Memory B cell (primary cell): Measurements from ENCODE around the gene IBA57.

Experiments used
- ATAC-seq: fragments of 150-1000 bp; cut with Tn5 transposase; 2 replicates; pipeline ENCODE4 v1.10.0; 2021; ENCODE audit warnings: low read depth, mild to moderate bottlenecking, moderate library complexity
- DNase-seq, 2 donors: peaks; one replicate each; pipeline ENCODE4 v3.0.0; 2022; ENCODE audit warnings: low spot score in 2 of 2
- H3K27ac Mint-ChIP-seq: one replicate; pipeline ENCODE4 v1.8.0; 2022; ENCODE audit warnings: mild to moderate bottlenecking, moderate library complexity, mixed read lengths
- H3K27me3 Mint-ChIP-seq: one replicate; pipeline ENCODE4 v1.8.0; 2022; ENCODE audit warnings: mixed read lengths
- H3K36me3 Mint-ChIP-seq: one replicate; pipeline ENCODE4 v1.8.0; 2022; ENCODE audit warnings: mild to moderate bottlenecking, mixed read lengths
- H3K4me1 Mint-ChIP-seq: one replicate; pipeline ENCODE4 v1.8.0; 2022; ENCODE audit warnings: mixed read lengths
- H3K4me3 Mint-ChIP-seq: one replicate; pipeline ENCODE4 v1.8.0; 2022; ENCODE audit warnings: mild to moderate bottlenecking, moderate library complexity, mixed read lengths
- H3K9me3 Mint-ChIP-seq: one replicate; pipeline ENCODE4 v1.8.0; 2022; ENCODE audit warnings: mixed read lengths

IBA57 gene

GRCh38 chr1:228165372-228166169, at the start of gene IBA57:
IBA57 (plus strand) TSS chr1:228165804; CDS start chr1:228165817, 13 bp downstream.
- H3K9me3 Mint-ChIP-seq = no peaks in the 10 kb centered on the region
- H3K36me3 Mint-ChIP-seq = peaks cover 9% of the 10 kb centered on the region

GRCh38 chr1:228117335-228117734, 48.3 kb upstream of the IBA57 start:
- Mint-ChIP-seq H3K4me3 (no peak overlapping the region), H3K27ac (no peak overlapping the region), H3K36me3 (peaks cover 3% of the 10 kb centered on the region), H3K27me3 (no peaks in the 10 kb centered on the region), H3K9me3 (peaks cover 3% of the 10 kb centered on the region), H3K4me1 (peaks cover 3% of the 10 kb centered on the region)
- no peak for ATAC-seq
- DNase-seq = no peak

More at GRCh38 chr1:228165372-228166169, at the start of gene IBA57:
- peak within 1 kb of the TSS; percentile 95 for H3K27ac Mint-ChIP-seq
- DNase-seq (peak; percentile 100), ATAC-seq (peak; percentile 76)
- H3K4me1 Mint-ChIP-seq = peaks cover 28% of the 10 kb centered on the region
- peak within 1 kb of the TSS; percentile 91 for H3K4me3 Mint-ChIP-seq
- H3K27me3 Mint-ChIP-seq = no peaks in the 10 kb centered on the region

GRCh38 chr1:228118040-228118439, 47.6 kb upstream of the IBA57 start:
- Mint-ChIP-seq H3K27ac (no peak overlapping the region), H3K9me3 (peaks cover 3% of the 10 kb centered on the region), H3K27me3 (no peaks in the 10 kb centered on the region), H3K4me1 (peaks cover 3% of the 10 kb centered on the region), H3K36me3 (peaks cover 3% of the 10 kb centered on the region), H3K4me3 (no peak overlapping the region)
- ATAC-seq (no peak), DNase-seq (no peak)

GRCh38 chr1:228120351-228120750, 45.3 kb upstream of the IBA57 start:
- H3K27ac Mint-ChIP-seq = no peak overlapping the region
- no peaks in the 10 kb centered on the region for H3K27me3 Mint-ChIP-seq
- peaks cover 3% of the 10 kb centered on the region for H3K9me3 Mint-ChIP-seq
- ATAC-seq = no peak
- no peak for DNase-seq
- peaks cover 3% of the 10 kb centered on the region for H3K36me3 Mint-ChIP-seq
- peaks cover 7% of the 10 kb centered on the region for H3K4me1 Mint-ChIP-seq
- no peak overlapping the region for H3K4me3 Mint-ChIP-seq

DNA sequence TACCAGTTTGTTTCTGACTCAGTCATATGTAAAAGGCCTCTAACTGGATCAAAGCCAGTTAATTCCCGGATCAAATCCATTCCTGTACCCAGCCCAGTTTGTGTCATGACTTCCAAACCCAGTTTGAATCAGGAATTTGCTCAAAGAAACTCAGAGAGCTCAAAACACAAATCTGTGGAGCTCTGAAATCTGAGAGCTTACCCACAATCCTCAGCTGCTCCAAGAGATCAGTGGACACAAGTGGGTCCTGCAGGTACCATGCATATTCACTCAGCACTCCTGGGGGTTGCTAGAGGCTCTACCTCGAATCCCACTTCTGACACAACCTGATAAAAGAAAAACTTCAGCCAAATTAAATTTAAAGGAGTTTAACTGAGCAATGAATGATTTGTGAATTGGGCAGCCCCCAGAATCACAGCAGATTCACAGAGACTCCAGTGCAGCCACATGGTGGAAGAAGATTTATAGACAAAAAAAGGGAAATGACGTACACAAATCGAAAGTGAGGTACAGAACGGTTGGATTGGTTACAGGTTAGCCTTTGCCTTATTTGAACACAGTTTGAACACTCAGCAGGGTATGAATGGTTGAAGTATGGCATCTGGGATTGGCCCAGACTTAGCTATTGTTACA, 44.6 kb upstream of the IBA57 start:
- Mint-ChIP-seq H3K27ac (no peak overlapping the region), H3K36me3 (peaks cover 3% of the 10 kb centered on the region), H3K4me3 (no peak overlapping the region), H3K27me3 (no peaks in the 10 kb centered on the region), H3K4me1 (peaks cover 8% of the 10 kb centered on the region), H3K9me3 (peaks cover 3% of the 10 kb centered on the region)
- no peak for DNase-seq
- peak; percentile 83 for ATAC-seq

DNA sequence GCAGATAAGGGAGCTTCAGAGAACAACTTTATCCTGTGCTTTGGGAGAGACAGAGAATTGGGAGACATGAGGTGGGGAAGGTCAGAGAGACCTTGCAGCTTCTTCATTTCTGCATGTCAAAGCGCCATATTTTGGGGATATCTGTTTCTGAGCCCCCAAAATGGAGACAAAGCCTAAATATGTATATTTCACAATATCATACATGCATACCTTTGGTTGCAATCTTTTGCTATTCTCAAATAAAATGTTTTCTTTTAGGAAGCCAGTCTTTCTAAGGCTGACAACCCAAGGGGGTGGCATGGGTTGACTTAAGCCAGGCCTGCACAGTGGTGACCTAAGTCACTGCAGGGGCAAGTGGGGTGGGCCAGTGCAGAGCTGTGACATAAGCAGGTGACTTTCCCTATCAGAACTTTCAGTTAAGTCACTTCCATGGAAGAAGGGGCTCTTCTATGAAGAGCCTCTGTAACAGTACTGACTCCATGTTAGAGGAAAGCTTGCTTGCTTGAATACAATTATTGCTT, 42.6 kb upstream of the IBA57 start:
- Mint-ChIP-seq H3K27ac (no peak overlapping the region), H3K4me3 (no peak overlapping the region), H3K4me1 (peaks cover 8% of the 10 kb centered on the region), H3K9me3 (peaks cover 2% of the 10 kb centered on the region), H3K27me3 (no peaks in the 10 kb centered on the region), H3K36me3 (peaks cover 2% of the 10 kb centered on the region)
- ATAC-seq (no peak), DNase-seq (no peak)

- DNase-seq (no peak), ATAC-seq (no peak)
- Mint-ChIP-seq H3K4me1 (peaks cover 8% of the 10 kb centered on the region), H3K27me3 (no peaks in the 10 kb centered on the region), H3K4me3 (no peak overlapping the region), H3K27ac (no peak overlapping the region), H3K36me3 (no peaks in the 10 kb centered on the region), H3K9me3 (no peaks in the 10 kb centered on the region)
Measured at GRCh38 chr1:228123505-228123904, 42.1 kb upstream of the IBA57 start.

- no peak overlapping the region for H3K27ac Mint-ChIP-seq
- no peaks in the 10 kb centered on the region for H3K27me3 Mint-ChIP-seq
- H3K4me3 Mint-ChIP-seq = no peak overlapping the region
- peaks cover 8% of the 10 kb centered on the region for H3K4me1 Mint-ChIP-seq
- no peak for DNase-seq
- no peak for ATAC-seq
- no peaks in the 10 kb centered on the region for H3K36me3 Mint-ChIP-seq
- no peaks in the 10 kb centered on the region for H3K9me3 Mint-ChIP-seq
Measured at GRCh38 chr1:228125185-228125584, 40.4 kb upstream of the IBA57 start.

DNA sequence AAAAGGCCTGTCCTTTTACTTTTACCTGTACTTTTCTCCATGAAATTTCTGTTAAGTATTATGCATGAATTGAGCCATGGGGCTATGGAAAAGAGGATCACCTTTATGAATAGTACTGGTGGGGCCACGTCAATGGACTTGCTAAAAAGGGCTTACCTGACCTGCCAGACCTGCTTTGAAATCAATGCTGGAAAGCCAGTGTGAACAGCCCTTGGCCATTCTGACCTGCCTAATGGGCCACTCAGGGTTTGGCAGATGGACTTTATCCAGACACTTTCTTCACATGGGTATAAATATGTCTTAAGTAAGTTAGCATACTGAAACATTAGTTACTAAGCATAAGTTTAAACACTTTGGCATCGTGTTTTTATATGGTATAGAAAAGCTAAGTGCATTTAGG, 33.8 kb upstream of the IBA57 start:
- Mint-ChIP-seq H3K36me3 (no peaks in the 10 kb centered on the region), H3K27me3 (peaks cover 2% of the 10 kb centered on the region), H3K27ac (no peak overlapping the region), H3K4me3 (no peak overlapping the region), H3K9me3 (no peaks in the 10 kb centered on the region), H3K4me1 (no peaks in the 10 kb centered on the region)
- ATAC-seq (no peak), DNase-seq (no peak)

DNA sequence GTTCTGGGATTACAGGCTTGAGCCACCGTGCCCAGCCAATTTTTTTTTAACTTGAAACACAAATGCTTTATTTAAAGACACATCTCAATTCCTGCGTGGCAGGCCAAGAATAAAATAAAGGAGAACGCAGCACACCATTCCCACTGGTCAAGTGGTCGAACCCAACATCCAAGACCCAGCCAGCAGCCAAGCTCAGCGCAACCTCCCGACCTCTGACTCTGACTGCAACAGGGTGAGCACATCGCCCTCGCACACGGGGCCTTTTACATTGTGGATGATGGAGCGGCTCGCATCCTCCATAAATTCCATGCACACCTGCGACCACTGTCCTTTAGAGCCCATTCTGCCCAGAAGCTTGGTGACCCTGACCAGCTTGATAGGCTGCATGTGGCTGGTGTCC, 31.0 kb upstream of the IBA57 start:
- no peaks in the 10 kb centered on the region for H3K36me3 Mint-ChIP-seq
- DNase-seq (no peak), ATAC-seq (no peak)
- H3K4me3 Mint-ChIP-seq = no peak overlapping the region
- H3K9me3 Mint-ChIP-seq = no peaks in the 10 kb centered on the region
- no peak overlapping the region for H3K27ac Mint-ChIP-seq
- H3K4me1 Mint-ChIP-seq = peaks cover 6% of the 10 kb centered on the region
- H3K27me3 Mint-ChIP-seq = peaks cover 2% of the 10 kb centered on the region

DNA sequence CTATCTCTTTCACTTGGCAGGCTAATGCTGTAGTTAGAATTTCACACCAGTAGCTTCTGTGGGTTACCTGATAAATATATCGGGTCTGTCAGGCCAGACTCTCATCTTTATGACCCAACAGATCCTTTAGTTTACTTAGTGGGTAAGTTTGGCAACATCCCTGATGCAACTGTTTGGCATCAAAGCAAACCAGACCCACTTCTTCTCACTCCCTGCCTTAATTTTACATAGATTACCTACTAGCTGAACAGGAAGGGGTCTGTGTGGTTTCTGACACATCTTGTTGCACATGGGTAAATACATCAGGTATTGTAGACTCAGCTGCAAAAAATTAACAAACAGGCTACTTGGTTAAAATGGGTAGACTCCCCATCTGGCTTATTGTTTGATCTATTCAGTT, 28.7 kb upstream of the IBA57 start:
- H3K27ac Mint-ChIP-seq = peak overlapping the region; percentile 91
- H3K27me3 Mint-ChIP-seq = peaks cover 2% of the 10 kb centered on the region
- H3K4me1 Mint-ChIP-seq = peaks cover 12% of the 10 kb centered on the region
- DNase-seq (no peak), ATAC-seq (no peak)
- H3K4me3 Mint-ChIP-seq = no peak overlapping the region
- H3K36me3 Mint-ChIP-seq = no peaks in the 10 kb centered on the region
- no peaks in the 10 kb centered on the region for H3K9me3 Mint-ChIP-seq

DNA sequence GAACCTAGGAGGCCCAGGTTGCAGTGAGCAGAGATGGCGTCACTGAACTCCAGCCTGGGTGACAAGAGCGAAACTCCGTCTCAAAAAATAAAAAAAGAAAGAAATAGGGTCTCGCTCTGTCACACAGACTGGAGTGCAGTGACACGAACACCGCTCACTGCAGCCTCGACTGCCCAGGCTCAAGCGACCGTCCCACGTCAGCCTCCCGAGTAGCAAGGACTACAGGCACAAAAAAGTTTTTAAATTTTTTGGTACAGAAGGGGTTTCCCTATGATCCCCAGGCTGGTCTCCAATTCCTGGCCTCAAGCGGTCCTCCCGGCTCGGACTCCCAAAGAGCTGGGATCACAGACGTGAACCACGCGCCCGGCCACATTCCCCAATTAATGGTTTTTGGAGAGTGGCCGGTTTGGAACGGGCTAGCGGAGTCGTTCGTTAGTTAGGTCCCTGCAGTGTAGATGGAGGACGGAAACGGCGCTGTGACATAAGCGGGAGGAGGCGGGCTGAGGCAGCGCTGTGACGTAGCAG, 26.1 kb upstream of the IBA57 start:
- no peaks in the 10 kb centered on the region for H3K36me3 Mint-ChIP-seq
- no peak for ATAC-seq
- peak overlapping the region; percentile 91 for H3K27ac Mint-ChIP-seq
- peak overlapping the region; percentile 90 for H3K4me3 Mint-ChIP-seq
- H3K4me1 Mint-ChIP-seq = peaks cover 21% of the 10 kb centered on the region
- DNase-seq = no peak
- H3K9me3 Mint-ChIP-seq = no peaks in the 10 kb centered on the region
- H3K27me3 Mint-ChIP-seq = peaks cover 2% of the 10 kb centered on the region

DNA sequence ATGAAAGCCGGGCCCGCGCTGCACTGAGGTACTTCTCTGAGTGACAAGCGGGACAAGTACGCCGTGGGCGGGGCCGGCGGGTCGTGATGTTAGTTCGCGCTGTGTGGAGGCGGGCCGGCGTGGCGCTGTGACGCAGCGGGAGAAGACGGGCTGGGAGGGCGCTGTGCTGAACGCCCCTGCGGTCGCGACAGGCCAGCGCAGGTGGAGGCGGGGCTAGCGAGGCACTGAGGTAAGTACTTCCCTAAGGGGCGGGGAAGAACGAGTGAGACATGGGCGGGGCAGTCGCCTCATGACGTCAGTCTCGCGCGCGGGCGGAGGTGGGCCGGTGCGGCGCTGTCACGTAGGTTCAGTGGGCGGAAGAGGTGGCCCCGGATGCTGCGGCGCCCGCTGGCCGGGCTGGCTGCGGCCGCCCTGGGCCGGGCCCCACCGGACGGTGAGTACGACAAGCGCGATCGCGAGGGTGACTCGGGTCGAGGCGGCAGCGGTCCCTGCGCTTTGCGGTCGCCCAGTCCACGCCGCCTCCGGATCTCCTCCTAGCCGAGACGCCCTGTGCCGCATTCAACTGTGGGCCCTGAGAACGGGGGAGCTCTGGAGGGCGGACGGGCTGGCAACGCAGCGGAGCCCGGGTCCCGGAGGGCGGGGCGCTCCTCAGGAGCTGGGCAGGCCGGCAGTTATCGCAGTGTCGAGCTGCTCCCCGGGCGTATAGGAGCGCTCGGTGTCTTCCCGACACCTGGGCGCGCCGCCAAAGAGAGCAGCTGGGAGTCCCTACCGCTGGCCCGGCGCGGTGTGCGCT, 25.5 kb upstream of the IBA57 start, which contains the start of gene GUK1:
GUK1 (plus strand) TSS at position 349 of the 793 bp plus-strand sequence; CDS start at position 373, 24 bp downstream.
- peak; percentile 99 to 100 for DNase-seq
- H3K27ac Mint-ChIP-seq = peak within 1 kb of the TSS; percentile 91
- H3K4me1 Mint-ChIP-seq = peaks cover 21% of the 10 kb centered on the region
- no peaks in the 10 kb centered on the region for H3K27me3 Mint-ChIP-seq
- peak within 1 kb of the TSS; percentile 90 for H3K4me3 Mint-ChIP-seq
- ATAC-seq = peak; percentile 75
- H3K9me3 Mint-ChIP-seq = no peaks in the 10 kb centered on the region
- peaks cover 1% of the 10 kb centered on the region for H3K36me3 Mint-ChIP-seq
